GM23338 (cell line): Measurements from ENCODE around the gene SYNJ2BP.

ENCODE experiments used
- CREB1 ChIP-seq: fragments of 250-450 bp; sonication (Bioruptor Pico); IDR thresholded peaks from 2 replicates; pipeline ENCODE4 v1.5.0; 2020; ENCODE audit warnings: low read depth, mild to moderate bottlenecking, moderate library complexity
- EZH2 ChIP-seq: fragments of 200-600 bp; sonication (generic); IDR thresholded peaks from one replicate; pipeline ENCODE4 v1.8.0; 2017; ENCODE audit warnings: antibody characterized with exemption, mild to moderate bottlenecking, low read depth; ENCODE audit not compliant: unreplicated experiment
- EZH2phosphoT487 ChIP-seq: fragments of 200-600 bp; sonication (generic); IDR thresholded peaks from one replicate; pipeline ENCODE4 v1.8.1; 2018; ENCODE audit warnings: antibody characterized with exemption; ENCODE audit not compliant: unreplicated experiment
- JUNB ChIP-seq: IDR thresholded peaks from one replicate; pipeline ENCODE4 v1.6.1; 2016; ENCODE audit warnings: antibody characterized with exemption; ENCODE audit not compliant: unreplicated experiment
- POLR2AphosphoS5 ChIP-seq: IDR thresholded peaks from 2 replicates; pipeline ENCODE4 v1.6.1; 2016; ENCODE audit warnings: antibody characterized with exemption, low read depth
- REST ChIP-seq: IDR thresholded peaks from one replicate; pipeline ENCODE4 v1.6.1; 2018; ENCODE audit warnings: antibody characterized with exemption; ENCODE audit not compliant: unreplicated experiment
- STAT1 ChIP-seq: IDR thresholded peaks from one replicate; pipeline ENCODE4 v1.6.1; 2016; ENCODE audit warnings: antibody characterized with exemption; ENCODE audit not compliant: unreplicated experiment
- ZNF114 ChIP-seq: fragments of 250-450 bp; sonication (Bioruptor Pico); IDR thresholded peaks from 2 replicates; pipeline ENCODE4 v1.5.0; 2020; ENCODE audit warnings: mild to moderate bottlenecking, moderate library complexity
- ZNF462 ChIP-seq: fragments of 250-450 bp; sonication (Bioruptor Pico); IDR thresholded peaks from 2 replicates; pipeline ENCODE4 v1.5.0; 2020; ENCODE audit warnings: mild to moderate bottlenecking, moderate library complexity
- TF ChIP-seq, protein P1 (sequence below), 2 experiments: fragments of 200-600 bp in 1 of 2; sonication (generic) in 1 of 2; conservative IDR thresholded peaks; 2 replicates each; pipeline versions ENCODE4 v1.5.1 to v1.6.1; 2016 to 2017; ENCODE audit warnings: antibody characterized with exemption in 2 of 2, low read depth in 2 of 2, mild to moderate bottlenecking in 2 of 2, moderate library complexity in 1 of 2

- TF ChIP-seq, protein P1, sequence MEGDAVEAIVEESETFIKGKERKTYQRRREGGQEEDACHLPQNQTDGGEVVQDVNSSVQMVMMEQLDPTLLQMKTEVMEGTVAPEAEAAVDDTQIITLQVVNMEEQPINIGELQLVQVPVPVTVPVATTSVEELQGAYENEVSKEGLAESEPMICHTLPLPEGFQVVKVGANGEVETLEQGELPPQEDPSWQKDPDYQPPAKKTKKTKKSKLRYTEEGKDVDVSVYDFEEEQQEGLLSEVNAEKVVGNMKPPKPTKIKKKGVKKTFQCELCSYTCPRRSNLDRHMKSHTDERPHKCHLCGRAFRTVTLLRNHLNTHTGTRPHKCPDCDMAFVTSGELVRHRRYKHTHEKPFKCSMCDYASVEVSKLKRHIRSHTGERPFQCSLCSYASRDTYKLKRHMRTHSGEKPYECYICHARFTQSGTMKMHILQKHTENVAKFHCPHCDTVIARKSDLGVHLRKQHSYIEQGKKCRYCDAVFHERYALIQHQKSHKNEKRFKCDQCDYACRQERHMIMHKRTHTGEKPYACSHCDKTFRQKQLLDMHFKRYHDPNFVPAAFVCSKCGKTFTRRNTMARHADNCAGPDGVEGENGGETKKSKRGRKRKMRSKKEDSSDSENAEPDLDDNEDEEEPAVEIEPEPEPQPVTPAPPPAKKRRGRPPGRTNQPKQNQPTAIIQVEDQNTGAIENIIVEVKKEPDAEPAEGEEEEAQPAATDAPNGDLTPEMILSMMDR (conservative IDR thresholded peaks at IDR 0.05; ENCODE audit: low read depth in 2 of 2), result peak in 1 of 2 experiments; percentile 16; a peak in 1 of 4 replicates
- no peak for TF ChIP-seq JUNB
- no peak for TF ChIP-seq POLR2AphosphoS5
- TF ChIP-seq STAT1, result no peak
- TF ChIP-seq EZH2, result no peak
- no peak for TF ChIP-seq EZH2phosphoT487
- no peak for TF ChIP-seq ZNF114 (CRISPR knock-in tag)
- TF ChIP-seq CREB1 (CRISPR knock-in tag), result no peak
- no peak for TF ChIP-seq ZNF462 (CRISPR knock-in tag)
- no peak for TF ChIP-seq REST
These were observed 19.1 kb downstream of the SYNJ2BP start for GRCh38 chr14:70397746-70398145.
